Activated naive CD4-positive, alpha-beta T cell treated with anti-CD3 and anti-CD28 coated beads, Interleukin-2, amount 50 U/mL, for 16 hours (primary cell): Measurements from ENCODE around the gene TMEM217.

Source experiments
- DNase-seq: peaks from one replicate; pipeline ENCODE4 v3.0.0-alpha.2; 2020

TMEM217 gene

DNA sequence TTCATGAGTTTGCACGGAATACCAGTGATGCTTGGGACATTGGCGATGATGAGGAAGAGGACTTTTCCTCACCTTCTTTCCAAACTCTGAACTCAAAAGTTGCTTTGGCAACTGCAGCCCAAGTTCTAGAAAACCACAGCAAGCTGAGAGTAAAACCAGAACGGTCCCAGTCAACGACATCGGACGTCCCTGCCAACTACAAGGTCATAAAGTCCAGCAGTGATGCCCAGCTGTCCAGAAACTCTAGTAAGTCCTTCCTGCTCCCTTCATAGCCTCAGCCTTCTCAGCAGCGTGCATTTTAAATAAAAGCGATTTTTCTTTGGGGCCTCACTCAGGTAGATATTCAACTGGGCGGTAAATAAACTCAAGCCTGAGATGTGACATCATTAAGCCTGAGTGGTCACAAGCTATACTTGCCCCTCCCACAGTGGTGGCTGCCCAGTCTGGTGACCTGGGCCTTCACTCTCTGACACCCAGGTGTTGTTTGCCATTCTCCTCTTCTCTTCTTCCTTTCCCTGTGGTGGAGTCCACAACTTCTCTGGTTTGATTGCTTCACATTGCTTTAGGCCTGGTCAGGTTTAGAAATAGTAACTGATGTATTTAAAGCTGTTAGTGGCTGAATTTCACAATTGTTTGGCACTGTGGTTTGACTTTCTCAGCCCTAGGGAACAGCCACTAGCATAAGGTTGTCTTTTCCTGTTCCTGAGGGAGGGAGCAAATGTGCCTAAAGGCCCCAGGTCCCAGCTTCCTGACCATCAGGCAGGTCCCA lies 21.6 kb upstream of the TMEM217 start:
- DNase-seq, result no peak

DNA sequence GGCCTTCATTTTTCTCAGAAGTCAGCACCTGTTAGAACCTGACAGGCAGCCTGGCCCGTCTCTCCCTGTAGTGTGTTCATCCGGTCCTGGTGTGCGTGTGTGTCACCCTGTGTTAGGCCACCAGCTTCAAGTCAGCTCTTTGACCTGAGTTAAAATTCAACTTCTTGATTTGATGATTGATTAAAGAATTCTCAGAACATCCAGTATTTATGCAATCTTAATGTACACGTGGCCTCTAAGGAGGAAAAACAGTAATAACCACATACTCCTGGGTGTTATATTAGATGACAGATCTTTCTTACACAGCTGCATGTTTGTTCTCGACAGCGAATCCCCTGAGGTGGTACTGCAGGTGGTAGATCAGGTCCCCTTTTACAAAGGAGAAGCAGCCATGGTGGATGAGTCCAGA lies 19.1 kb upstream of the TMEM217 start:
- DNase-seq, result no peak

DNA sequence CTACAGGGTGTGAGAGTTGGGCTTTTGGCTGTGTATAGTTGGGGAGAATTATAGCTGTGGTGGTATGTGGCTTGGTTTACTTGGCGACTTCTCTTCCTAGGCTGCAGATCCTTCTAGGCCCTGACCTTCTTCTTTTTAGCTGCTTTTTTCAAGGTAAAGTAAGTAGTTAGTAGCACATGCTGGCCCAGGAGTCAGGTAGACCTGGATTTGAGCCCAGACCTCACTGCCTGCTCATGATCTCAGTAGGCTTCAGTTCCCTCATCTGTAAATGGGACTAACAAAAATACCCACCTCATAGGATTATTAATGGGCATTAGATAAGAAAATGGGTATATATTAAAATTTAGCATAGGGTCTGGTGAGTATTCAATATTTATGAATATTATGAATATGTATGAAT lies 17.4 kb upstream of the TMEM217 start:
- no peak for DNase-seq

DNA sequence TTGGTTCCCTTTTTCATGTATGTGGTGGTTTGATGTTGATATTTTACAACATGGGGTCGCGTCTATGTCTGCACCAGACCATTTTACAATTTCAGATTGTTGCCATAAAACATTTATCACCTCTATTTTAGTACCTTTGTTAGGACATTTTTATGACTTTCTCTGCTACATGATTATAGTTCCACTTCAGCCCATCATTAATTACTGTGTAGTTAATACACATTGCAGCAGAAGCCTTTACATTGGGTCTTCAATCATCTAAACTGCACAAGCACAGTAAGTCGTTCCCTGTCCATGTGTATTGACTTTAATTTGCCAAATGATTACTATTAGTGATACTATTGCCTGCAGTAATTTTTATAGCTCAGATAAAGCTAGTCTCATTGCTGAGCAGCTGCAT lies 15.7 kb upstream of the TMEM217 start:
- DNase-seq, result no peak

DNA sequence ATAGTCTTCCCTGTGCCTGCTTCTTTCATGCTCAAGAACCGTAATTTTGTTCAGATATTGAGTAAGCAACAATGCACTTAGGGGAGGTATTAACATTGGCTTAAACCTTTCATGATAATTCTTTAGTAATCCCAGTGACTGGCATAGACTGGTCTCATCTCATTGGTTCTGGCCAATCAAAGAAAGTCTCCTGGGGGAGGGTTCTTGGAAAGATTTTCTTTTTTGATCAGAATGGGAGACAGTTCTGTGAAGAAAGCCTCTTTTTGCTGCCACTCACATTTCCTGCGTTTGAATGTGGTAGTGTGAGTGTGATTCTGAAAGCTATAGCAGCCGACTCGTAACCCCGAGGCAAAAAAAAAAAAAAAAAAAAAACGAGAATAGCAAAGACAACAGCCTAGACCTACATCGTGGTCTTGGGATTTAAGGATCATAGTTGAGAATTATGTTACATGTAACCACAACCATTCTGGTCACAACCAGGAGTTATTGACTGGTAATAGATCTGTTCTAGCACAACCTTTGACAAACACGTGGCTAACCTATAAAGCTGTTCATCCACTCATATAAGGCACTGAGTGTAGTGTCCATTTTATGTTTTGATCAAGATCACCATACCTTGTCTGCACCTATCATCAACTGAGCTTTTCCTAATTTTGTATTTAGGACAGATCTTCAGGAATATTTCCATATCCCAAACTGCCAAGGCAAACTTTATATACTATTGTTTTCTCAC lies 15.1 kb upstream of the TMEM217 start:
- DNase-seq, result no peak

DNA sequence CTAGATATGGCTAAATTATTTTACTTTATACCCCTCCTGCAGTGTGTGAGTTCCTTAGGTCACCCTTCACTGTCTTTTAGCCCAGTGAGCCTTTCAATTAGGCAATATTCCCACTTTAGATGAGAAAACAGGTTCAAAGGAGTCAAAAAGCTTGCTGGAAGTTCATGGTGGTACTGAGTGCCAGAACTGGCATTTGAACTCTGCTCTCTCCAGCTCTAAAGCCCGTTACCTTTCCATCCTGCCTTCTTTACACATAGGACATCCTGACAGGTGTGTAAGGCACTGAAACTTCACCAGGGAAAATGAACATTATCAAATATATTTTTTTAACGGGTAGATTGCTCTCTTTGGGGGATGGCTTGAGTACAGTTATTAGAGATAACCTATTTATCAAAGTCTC lies 11.2 kb upstream of the TMEM217 start:
- no peak for DNase-seq

DNA sequence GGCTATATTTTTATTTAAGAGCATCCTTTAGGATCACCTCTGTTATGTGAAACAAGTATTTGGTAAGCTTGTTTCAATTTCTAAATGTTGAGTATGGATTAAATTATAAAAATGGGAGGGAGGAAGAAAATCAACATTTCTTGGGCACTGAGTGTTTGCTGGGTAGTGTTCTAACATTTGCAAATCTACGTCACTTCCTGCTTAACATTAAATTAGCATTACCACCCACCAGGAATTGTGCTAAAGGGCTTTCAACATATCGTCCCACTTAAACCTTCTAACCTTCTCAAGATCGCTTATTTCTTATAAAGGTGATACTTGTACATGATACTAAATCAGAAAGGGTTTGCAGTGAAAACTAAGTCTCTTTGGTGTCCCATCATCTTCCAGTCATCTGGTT lies 7.9 kb upstream of the TMEM217 start:
- no peak for DNase-seq

DNA sequence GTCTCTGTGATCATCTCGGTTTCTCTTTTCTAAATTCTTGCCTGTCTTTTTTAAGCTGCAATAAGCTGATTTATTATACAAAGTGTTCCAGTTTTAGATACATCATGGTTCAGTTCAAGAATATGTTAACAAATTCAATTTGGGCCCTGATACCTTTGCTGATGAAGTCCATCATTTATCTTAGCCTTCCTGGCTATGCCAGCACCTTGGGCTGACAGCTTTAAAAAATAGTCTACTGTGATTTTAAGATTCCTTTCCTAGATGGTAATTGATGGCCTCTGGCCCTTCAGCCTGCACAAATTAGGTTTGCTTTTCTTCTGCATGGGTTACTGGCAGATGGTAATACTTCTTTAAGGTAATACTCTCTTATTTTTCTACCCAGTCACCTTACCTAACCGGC lies 7.1 kb upstream of the TMEM217 start:
- no peak for DNase-seq

DNA sequence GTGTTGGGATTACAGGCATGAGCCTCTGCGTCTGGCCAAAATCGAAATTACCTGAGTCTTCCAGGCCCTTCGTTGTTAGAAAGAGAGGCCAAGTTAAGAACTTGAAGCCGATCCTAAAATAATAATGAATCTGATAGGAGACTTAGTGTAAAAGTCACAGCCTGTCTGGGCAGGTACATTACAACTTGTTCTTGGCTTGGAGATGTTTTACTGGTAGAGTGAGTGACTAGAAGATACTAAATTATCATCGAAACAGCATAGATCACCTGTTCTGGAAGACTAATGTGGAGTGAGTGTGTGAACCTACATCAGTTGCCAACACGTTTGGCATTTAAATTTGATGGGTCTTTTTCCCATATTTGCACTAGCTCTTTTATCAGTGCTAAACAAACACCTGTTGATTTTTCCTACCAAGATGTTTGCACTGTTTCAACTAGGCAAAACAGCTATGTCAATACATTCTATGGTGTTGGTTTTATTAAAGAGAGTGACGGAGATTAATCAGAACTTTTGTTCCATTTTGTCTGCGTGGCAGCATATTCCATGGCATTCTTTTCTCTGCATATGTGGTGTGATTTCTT lies 4.6 kb upstream of the TMEM217 start:
- no peak for DNase-seq

DNA sequence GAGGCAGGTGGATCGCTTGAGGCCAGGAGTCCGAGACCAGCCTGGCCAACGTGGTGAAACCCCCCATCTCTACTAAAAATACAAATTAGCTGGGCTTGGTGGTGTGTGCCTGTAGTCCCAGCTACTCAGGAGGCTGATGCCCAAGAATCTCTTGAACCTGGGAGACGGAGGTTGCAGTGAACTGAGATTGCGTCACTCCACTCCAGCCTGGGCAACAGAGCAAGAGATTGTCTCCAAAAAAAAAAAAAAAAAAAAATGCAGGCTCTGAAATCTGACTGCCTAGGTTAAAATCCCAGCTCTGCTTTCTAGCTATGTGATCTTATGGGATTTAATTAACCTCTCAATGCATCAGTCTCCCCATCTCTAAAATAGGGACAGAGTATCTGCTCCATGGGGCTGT lies 3.3 kb upstream of the TMEM217 start:
- DNase-seq, result no peak

DNA sequence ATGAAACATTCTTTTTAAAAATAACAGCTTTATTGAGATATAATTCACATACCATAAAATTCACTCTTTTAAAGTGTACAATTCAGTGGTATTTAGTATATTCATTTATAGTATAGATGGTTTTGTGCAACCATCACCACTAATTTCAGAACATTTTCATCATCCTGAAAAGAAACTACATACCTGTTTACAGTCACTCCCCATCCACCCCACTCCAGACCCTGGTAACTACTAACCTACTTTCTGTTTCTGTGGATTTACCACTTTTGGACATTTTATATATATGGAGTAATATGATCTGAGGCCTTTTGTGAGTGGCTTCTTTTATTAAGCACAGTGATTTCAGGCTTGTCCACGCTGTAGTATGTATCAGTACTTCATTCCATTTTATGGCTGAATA lies 2.5 kb upstream of the TMEM217 start:
- no peak for DNase-seq

DNA sequence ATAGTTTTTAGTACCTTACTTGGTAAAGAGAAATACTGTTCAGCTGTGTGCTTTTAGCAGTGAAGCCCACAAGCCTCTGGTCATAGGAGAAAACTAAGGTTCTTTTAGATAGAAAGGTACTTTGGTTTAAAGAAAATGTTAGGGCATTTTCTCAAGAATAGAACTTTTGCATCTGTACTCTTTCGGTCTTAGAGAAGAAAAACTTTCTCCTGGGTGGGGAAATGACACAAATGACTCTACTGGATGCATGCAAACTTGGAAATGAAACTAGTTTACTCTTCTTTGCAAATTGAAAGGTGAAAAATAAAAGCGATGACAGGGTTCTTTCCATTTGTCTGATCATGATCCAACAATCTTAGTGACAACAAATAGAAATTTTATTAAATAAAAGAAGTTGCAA lies 2.1 kb upstream of the TMEM217 start:
- no peak for DNase-seq

DNA sequence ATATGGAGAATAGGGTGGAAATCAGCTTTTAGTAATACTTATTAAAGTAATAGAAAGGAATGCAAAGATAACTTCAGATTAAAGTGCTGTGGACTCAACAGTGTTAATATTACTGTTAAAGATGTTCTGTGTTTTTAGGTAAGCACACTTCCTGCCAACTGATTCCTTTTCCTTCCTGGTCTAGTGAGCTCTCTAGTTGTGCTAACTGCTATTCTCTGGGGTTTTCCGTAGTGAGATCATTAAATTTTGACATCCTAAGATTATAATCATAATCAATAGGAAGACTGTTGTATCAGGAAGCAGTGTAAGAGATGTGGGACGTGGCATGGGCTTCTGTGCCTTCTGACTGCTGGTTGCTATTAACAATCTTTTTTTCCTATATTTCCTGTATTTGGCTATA lies 1.2 kb upstream of the TMEM217 start:
- DNase-seq, result no peak

DNA sequence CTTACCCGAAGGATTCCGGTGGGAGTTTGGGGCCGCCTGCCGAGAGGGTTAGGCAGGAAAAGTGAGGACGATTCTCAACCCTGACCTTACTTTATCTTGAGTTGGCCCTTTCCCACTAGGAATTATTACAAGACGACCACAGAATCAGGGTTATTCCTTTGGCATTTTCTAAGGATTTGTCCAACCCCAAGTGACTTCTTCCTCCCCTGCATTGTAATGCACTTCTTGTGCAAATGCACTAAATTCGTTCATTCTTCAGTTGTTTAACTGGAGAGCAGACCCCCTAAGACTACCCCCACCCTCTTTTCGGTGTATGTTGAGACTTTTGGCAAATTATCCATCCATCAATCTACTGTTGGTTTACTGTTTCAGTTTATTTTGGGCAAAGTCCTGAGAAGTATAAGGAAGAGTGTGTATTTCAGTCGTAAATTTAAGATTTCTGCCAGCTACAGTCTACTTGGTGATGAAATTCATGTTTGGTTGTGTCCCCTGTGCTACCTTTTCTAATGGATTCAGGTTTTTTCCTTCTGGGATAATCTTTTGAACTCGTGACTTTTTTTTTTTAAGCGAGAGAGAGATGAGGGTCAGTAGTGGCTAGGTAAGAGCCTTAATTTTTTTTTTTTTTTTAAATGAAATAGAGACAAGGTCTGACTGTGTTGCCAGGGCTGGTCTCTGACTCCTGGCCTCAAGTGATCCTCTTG lies 611 bp upstream of the TMEM217 start:
- DNase-seq, result no peak

DNA sequence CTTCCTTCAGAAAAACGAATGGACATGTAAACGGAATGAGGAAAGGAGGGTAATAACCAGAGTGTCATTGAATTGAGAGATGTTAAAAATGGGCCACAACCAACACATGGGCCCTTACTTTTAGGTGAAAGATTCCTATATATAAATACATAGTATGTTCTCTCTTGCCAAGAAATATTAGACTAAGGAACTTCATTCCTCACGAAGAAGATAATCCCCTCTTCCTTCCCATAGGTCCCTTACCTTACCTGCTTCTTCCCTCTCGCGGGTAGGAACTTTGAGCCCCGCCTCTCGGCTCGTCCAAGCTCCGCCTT lies 667 bp downstream of the TMEM217 start:
- no peak for DNase-seq

DNA sequence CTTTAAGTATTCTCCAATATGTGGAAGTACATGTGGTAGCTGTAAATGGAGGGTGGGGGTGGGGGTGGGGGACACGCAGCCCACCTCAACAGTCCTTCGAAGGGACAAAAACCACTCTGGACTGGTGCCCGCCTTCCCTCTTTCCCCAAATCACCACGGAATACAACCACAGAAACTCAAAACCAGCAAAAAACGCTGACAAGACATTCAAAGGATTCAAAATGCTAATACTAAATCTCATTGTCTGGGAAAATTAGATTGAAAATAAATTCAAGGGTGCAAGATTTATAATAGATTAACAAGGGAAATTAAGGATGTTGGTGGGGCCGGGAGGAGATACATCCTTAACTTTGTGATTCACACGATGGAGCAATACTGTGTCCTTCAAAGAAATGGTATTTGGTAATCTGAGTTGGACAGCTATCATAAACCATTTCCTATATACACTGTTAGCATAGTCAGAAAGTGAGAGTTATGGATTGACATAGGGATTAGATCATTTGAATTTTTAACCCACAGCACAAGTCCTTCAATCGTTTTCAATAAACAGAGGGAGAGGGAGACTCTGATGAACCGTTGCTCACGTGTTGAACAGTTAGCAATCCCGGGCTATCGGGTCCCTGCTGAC lies 1.1 kb downstream of the TMEM217 start:
- no peak for DNase-seq

DNA sequence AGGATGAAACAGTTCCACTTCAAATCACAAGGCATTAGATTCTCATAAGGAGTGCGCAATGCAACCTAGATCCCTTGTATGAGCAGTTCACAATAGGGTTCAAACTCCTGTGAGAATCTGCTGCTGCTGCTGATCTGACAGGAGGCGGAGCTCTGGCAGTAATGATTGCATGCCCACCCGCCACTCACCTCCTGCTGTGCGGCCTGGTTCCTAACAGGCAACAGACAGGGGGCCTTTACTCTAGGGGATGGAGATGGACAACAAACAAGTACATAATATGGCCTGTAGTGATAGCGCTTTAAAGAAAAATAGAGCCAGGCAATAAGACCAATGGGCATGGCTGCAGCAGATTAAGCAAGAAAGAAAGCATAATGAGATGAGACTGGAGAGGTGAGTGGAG lies 3.1 kb downstream of the TMEM217 start:
- DNase-seq, result no peak

DNA sequence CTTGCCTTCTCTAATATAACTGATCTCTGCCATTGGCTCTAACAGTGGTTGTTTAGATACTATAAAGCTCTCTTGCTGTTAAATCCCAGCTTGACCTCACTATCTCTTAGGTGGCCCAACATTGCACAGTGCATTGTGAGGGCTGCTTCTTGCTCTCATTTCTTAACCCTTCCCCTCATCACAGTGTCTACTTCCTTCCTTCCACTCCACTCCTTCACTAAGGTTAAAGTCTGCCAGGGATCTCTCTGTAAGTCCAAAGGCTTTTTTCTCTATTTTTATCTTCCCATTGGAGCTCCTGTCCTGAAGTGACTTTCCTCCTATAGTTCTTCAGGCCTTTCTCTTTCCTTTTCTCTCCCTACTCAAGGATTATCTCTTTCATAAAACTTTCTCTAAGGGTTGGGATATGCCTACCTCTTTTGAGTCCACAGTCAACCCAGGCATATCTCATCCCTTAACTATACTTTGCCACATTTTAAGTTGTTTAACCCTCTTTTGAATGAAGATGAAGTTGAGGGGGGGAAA lies 4.4 kb downstream of the TMEM217 start:
- DNase-seq, result no peak

DNA sequence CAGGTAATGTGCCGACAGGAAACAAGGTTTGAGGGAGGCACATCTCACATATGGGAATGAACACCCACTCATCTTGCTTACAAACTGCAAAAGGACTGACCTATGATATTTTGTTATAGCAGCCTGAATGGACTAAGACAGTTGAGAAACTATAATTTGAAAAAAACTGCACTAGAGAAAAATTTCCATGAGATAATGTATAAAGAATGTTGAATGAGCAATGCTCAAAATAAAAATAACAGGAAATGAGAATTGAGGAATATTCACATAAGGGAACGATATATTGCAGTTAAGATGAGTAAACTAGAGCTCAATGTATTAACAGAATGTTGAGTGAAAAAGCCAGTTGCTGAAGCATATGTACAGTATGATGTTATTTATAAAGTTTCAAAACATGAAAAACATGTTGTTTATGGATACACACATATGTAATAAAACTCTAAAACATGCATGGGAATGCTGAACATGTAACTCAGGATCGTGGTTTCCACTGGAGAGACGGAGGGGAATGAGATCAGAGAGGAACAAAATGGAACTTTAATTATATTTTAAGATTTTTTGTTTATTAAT lies 6.6 kb downstream of the TMEM217 start:
- no peak for DNase-seq

DNA sequence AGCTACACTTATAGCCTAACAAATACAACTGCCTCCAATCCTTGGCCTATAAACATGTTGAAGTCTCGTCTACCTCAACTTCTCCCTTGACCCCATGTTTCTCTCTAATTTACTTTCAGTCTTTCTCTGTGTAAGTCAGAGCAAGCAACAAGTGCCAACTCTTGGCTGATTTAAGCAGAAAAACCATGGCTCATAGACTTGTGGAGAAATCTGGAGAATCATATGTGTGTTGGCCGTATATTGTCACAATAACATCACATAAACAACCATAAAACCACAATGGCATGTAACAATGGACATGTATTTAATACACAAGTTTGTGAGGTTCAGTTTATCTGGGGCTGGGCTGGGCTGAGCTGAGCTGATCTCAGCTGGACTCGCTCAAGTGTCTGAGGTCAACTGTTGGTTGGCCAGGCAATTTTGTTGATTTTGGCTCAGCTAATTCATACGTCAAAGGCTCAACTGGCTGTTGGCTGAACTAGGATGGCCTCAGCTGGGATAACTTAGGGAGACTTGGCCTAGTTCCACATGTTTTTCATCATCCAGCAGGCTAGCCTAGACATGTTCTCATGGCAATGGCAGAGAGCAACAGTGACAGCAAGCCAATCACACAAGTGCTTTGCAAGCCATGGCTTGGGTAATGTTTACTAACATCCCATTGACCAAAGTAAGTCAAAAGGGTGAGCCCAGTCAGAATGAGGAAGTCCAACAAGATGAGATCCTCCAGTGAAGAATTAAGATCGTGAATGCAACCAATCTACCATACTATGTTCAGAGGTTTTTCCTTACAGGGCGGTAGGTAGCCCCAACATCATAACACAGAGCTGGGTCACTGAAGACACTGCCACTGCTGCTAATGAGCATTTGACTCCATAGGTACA lies 13.3 kb downstream of the TMEM217 start:
- DNase-seq, result no peak

DNA sequence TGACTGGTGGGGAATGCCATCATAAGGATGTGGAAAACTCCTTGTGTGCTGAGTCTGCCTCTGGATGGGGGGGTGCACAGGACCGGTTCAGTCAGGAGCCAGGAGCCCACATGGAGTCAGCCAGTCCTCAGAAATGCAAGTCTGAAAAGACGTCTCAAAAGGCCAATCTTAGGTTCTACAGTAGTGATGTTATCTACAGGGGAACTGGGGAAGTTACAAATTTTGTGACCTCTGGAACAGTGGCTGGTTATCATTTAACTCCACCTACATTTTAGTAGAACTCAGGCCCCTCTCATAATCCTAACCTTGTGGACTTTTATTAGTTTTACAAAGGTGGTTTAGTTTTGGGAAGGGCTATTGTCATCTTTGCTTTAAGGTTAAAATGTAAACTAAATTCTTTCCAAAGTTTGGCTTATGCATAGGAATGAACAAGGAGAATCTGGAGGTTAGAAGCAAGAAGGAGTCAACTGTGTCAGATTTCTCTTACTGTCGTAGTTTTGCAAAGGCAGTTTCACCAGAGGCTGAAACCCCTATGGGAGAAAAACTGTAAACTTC lies 14.1 kb downstream of the TMEM217 start:
- DNase-seq, result no peak
